DND-41 (cell line): ENCODE data around the gene CDH23.

Source experiments
- CTCF ChIP-seq: IDR thresholded peaks from 2 replicates; pipeline ENCODE4 v1.5.1; 2012; ENCODE audit warnings: borderline replicate concordance, low read length, moderate library complexity, mild to moderate bottlenecking; ENCODE audit not compliant: poor library complexity, severe bottlenecking; ENCODE audit errors: extremely low read depth
- EZH2 ChIP-seq: IDR thresholded peaks from 3 replicates; pipeline ENCODE4 v1.6.1; 2012; ENCODE audit warnings: borderline replicate concordance, low read depth, mild to moderate bottlenecking, moderate library complexity, low read length, inconsistent platforms; ENCODE audit not compliant: severe bottlenecking

- TF ChIP-seq CTCF (no peak), EZH2 (no peak)
These were observed 23.7 kb upstream of the CDH23 start for GRCh38 chr10:71372882-71373495.
